RWPE1 (cell line): Measurements from ENCODE around the gene POLN.

Experiments
- CTCF ChIA-PET: fragments of 350-600 bp; sonication (Branson Sonifier 250); formaldehyde crosslinking; extraction: SDS; loops from one replicate; lab custom pipeline; 2021; lab: Yijun Ruan, JAX
- POLR2A ChIA-PET: fragments of 400-600 bp; formaldehyde crosslinking; extraction: SDS; loops from one replicate; lab custom pipeline; 2020; ENCODE audit warnings: antibody characterized with exemption; ENCODE audit not compliant: low non-redundant PET; lab: Yijun Ruan, JAX
- DNase-seq: peaks from one replicate; pipeline ENCODE4 v3.0.0; 2012; ENCODE audit warnings: low spot score
- H3K27ac ChIP-seq: fragments of 450-650 bp; 2 replicates; pipeline ENCODE4 v1.5.1; 2017
- TF ChIP-seq, protein P1 (sequence below): fragments of 450-650 bp; conservative IDR thresholded peaks from 2 replicates; pipeline ENCODE4 v1.5.1; 2017; ENCODE audit warnings: low read depth, mild to moderate bottlenecking

The POLN gene

DNA sequence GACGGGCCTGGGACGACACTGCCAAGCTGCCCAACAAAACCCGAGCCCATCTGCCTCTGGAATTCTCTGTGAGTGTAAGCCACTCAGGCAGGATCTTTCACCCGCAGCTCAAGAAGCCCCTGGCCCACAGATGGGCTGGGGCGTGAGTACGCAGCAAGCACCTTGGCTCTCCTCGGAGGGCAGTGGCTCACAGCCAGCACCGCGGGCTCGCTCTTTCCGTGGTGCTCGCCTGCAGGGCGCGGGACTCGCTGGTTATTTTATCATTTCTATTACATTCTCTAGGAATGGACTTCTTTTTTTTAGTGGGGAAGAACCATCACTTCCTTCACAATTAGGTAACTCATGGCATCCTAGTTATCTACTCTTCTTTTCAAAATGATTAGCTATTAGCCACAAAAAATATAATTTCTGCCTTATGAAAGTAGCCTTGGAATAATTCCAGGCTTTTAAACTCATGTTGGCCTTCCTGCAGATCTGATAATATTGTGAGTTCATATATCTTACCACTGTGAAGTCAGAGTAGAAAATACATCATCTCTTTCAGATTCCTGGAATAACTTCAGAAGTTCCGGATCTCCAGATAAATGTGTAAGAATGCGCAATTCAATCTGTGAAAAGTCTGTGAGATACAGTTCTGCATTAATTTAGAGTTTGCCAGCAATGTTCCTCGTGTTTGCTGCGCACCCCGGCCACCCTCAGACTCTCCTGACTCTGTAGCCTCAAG lies 114.2 kb downstream of the POLN start:
- no peak overlapping the region for H3K27ac ChIP-seq
- TF ChIP-seq, protein P1, sequence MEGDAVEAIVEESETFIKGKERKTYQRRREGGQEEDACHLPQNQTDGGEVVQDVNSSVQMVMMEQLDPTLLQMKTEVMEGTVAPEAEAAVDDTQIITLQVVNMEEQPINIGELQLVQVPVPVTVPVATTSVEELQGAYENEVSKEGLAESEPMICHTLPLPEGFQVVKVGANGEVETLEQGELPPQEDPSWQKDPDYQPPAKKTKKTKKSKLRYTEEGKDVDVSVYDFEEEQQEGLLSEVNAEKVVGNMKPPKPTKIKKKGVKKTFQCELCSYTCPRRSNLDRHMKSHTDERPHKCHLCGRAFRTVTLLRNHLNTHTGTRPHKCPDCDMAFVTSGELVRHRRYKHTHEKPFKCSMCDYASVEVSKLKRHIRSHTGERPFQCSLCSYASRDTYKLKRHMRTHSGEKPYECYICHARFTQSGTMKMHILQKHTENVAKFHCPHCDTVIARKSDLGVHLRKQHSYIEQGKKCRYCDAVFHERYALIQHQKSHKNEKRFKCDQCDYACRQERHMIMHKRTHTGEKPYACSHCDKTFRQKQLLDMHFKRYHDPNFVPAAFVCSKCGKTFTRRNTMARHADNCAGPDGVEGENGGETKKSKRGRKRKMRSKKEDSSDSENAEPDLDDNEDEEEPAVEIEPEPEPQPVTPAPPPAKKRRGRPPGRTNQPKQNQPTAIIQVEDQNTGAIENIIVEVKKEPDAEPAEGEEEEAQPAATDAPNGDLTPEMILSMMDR = no peak
- POLR2A ChIA-PET = no interaction called here
- no peak for DNase-seq
- CTCF ChIA-PET = no interaction called here

DNA sequence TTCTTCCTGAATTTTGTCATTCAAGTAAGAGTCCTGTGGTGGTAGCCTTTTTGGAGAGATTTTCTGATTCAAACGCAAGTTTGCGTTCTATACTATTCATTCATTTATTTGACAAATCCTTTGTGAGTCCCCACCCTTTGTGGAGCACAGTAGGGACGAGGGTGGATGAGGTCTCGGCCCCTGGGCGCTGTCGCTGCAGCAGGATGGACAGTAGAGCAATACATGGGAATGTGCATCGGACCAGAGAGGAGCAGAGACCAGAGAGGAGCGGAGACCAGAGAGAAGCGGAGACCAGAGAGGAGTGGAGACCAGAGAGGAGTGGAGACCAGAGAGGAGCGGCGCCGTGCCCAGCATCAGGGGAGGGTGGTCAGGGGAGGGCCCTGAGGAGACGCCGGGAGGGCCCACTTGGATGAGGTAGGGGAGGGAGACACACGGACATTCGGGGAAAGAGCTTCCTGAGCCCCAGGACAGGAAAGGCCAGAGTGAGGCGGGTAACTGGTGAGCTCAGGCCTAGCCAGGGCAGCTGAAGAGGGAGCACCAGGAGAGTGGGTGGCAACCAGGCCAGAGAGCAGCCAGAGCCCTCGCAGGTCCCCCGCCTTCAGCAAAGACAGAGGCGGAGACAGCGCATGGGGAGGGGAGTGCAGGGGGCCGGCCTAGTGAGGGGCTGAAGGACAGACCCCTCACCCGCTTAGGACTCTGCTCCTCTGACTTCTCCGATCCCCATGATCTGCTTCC lies 115.4 kb downstream of the POLN start:
- H3K27ac ChIP-seq = no peak overlapping the region
- DNase-seq = no peak
- ChIA-PET CTCF (no interaction called here), POLR2A (no interaction called here)
- TF ChIP-seq, protein P1 = no peak

DNA sequence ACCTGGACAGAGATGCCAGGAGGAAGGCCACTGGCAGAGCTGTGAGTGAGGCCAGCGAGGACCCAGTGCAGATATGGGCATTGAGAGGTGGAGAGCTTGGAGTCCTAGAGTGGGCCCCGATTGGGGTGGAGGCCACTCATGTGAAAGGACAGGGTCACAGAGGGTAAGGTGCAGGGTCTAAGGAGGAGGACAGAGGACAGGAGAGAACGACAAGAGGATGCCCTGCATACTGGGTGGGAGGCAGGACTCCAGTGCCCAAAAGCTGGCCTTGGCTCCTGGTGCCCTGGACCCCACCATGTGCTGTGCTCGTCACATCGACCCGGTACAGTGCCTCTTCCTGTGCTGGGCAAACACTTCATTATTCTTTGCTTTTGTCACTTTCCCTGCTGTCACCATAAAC lies 116.1 kb downstream of the POLN start:
- ChIA-PET POLR2A (no interaction called here), CTCF (no interaction called here)
- TF ChIP-seq, protein P1 = no peak
- DNase-seq = no peak
- no peak overlapping the region for H3K27ac ChIP-seq

DNA sequence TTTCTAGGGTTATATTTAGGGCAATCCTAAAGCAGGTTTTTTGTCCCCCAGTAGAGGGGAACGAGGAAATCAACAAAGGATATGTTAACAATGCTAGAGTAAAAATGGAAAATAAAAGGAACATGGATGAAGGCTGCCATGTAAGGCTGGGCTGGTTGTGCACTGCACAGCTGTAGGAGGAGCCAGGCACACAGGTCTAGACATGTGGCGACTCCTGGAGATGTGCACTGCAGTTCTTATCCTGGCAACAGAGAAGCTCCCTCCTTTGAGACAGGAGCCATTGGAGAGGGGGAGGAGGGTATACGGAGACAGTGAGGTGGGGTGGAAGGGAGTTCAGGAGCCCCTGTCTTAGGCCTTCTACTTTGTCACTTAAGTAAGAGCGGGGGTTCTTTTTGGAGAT lies 116.9 kb downstream of the POLN start:
- POLR2A ChIA-PET = no interaction called here
- CTCF ChIA-PET = no interaction called here
- H3K27ac ChIP-seq = no peak overlapping the region
- TF ChIP-seq, protein P1 = no peak
- no peak for DNase-seq

DNA sequence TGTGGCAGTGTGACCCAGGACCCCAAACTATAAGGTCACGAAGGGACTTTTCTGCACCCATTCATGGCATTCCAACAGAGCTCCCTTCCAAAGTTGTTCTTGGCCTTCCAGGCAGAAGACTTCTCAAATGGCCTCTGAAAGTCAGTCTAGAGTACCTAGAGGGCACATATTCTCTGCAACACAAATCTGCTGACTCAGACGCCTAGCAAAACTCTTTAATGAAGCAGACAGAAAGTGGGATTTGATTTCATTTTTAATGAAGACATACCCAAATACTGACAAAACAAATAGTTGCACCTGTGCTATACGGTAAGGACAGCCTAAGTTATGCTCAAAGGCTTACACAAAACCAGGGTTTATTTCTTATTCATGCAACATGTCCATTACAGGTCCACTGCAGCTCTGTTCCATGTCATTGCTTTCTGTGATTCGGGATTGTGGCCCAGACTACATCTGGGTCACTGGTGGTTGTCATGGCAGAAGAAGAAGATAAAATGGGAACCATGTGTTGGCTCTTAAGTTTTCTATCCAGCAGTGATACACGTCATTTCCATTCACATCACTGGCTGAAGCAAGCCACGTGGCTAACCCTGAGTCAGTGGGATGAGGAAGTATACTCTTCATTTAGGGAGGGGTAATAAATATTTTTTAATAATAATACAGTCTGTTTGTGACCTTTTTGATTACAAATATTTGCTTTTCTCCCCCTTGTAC lies 125.1 kb downstream of the POLN start:
- no peak for DNase-seq
- H3K27ac ChIP-seq = no peak overlapping the region
- CTCF ChIA-PET = no interaction called here
- POLR2A ChIA-PET = no interaction called here
- TF ChIP-seq, protein P1 = no peak

DNA sequence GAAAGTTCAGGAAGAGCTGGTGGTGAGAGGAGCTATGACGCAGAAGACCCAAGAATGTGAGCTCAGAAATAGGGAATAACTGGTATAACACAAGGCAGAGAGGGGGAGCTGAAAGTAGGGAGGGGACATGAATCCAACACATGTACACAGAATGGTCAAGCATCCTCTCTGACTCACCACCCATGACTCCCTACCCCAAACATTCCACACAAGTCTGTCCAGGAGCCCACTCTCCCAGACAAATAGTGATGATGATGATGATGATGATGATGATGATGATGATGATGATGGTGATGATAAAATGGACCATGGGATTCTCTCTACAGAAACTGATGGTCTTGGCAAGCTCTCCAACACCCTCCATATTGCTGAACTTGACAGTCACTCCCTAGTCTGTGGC lies 136.4 kb downstream of the POLN start:
- TF ChIP-seq, protein P1 = no peak
- no peak for DNase-seq
- H3K27ac ChIP-seq = no peak overlapping the region
- CTCF ChIA-PET = no interaction called here
- POLR2A ChIA-PET = no interaction called here
